Amniotic stem cell (primary cell): ENCODE results near the gene KMT2A.
"Not testable (repeated sequence)": the region's sequence is repeated elsewhere in the genome, so short reads cannot be mapped to it uniquely, and the experiment has no call there.

Source experiments
- DNase-seq: peaks from one replicate; lab custom pipeline; 2025; lab: John Stamatoyannopoulos, UW

Gene KMT2A

DNA sequence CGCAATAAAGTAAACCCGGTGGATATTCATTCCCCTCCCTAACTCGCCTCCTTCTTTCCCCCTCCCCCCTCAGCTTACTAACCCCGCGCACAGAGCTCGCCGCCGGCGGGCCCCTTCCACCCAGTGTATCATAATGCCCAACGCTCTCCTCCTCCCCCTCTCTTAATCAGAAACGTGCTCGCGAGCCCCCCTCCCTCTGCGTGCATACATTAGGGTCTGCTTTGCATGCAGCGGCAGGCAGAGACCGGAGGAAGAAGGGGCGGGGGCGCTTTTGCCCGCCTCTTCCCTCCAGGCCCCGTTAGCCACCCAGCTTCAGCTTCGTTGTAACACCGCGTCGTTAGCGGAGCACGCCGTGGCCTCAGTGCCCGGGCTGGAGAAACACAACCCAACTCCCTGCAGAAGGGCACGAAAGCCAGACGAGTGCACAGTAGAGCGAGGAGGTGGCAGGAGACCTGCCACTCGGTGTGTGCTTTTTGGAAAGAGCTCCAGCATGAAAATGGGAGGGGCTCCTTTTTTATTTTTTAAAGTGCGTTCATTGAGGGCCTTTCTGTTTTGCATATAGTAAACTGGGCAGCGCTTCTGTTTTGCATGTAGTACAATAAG, 901 bp upstream of the KMT2A start:
- no peak for DNase-seq

DNA sequence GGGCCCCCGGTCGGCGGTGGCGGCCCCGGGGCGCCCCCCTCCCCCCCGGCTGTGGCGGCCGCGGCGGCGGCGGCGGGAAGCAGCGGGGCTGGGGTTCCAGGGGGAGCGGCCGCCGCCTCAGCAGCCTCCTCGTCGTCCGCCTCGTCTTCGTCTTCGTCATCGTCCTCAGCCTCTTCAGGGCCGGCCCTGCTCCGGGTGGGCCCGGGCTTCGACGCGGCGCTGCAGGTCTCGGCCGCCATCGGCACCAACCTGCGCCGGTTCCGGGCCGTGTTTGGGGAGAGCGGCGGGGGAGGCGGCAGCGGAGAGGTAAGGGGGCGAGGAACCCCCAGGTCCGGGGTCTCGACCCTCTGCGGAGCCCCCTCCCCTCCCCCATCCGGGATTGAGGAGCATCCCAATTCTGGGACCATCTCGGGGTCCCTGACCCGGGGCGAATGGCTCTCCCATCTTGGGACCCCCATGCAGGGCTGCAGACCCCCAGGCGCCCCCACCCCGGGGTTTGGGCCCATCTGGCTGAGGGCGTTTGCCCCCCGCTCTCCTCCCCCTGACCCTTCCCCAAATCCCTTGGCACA, 431 bp downstream of the KMT2A start:
- DNase-seq, result no peak

DNA sequence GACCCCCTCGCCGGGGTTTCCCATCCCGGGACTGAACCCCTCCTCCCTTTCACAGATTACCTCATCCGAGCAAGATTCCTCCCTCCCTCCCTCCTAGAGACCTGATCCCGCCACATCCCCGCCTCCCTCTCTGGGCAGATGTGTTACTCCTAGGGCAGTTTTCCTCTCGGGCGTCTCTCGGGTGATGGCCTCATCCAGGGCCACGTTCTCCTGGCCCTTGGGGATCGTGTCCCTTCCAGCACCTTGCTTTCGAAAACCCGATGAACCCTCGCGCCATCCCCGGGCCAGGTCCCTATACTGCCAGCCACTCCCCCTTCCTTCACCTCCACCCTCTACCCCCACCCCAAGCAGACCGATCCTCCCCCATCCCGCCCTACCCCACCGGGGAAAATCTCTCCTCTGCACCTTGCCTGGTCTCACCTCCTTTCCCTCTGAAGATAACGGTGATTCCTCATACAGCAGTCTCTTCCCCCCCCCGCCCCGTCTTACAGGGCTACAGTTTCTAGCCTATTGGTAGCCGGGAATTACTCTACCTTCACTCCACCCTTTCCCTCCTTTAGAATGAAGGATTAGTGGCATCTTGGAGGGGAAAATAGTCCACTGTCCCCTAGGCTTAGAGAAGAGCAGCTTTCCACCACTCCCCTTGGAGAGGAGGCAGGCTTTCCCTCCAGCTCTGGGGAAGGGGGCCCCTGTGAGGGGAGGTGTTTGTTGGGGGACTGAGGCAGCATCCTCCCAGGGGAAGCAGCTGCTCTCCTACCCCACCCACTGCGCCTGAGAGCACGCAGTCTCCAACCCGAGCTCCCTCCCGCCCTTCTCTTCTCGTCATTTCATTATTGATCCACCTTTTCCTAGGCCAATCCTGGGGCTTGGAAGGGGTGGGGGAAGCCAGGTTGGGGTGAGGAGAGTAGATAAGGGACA, 1.2 kb downstream of the KMT2A start:
- DNase-seq, result no peak

DNA sequence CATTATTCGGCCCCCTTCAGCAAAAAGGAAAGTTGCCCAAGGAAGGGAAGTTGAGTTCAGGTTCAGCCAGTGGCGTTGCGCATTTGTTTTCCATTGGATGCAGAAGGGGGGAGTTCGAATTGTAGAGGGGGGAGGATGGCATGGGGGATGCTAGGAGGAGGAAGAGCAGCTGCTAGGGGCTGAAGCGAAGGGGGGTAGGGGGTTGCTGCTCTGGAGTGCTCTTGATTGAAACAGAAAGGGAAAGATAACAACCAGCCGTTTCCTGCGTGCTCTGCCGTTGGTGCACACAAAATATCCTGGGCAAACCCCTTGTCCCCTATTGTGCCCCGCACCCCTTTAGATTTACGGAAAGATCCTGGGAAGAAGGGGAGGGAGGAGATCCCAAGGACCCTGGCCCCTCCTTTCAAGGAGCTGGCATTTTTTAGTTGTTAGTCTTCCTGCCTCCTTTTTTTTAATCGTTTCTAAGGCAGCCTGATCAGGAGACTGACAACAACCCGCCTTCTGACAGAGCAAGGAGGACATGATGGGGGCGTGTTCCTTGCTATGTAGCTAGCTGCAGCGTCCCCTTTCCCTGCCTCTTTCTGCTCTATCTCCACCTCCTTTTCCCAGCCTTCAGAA, 2.1 kb downstream of the KMT2A start:
- peak; percentile 82 for DNase-seq

GRCh38 chr11:118439646-118440045, 3.4 kb downstream of the KMT2A start:
- DNase-seq, result no peak

GRCh38 chr11:118441770-118442275, 5.5 kb downstream of the KMT2A start:
- no peak for DNase-seq

DNA sequence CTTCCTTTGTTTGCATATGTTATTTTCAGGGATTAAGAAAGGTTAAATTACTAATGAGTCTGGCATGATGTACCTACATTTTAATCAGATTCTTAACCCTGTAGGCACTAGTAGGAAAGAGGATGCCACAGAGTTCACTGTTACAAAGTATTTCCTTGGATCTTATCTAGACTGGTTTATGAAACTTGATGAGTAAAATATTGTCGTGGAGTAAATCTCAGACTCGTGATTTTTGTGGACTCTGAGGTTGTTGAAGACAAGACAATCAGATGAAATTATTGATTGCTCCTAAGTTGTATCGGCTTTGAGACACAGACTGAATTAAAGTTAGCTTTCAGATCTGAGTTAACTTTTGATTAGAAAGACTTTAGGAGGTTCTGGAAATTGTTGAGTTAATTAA, 6.0 kb downstream of the KMT2A start:
- no peak for DNase-seq

DNA sequence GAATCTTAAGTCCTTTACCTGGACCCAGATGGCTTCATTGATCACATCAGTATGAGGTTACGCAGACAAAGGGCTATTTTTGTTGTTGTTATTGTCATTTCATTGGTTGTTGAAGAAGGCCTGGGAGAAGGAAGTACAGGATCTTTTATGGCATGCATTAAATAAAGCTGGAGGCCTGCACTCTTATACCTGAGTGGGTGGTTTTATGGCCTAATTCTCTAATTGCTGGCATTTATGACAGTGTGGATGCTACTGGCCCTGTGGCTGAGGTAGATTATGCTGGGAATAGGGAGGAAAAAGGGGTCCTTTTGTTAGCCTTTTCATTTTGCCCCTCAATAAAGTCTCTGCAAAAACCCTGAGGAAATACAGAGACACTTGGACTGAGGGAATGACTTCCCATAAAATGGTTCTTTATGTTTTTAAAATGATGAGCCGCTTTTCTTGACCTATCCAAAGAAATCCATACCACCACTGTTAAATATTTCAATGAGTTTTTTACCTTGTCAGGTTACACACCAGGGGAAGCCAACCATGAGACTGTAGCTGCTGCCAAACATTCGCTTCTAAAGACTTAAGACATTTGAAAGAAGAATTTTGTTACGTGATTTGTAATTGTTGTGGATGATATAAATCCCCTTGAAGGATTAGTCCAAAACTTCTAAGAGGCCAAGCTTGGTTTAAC, 6.8 kb downstream of the KMT2A start:
- no peak for DNase-seq

DNA sequence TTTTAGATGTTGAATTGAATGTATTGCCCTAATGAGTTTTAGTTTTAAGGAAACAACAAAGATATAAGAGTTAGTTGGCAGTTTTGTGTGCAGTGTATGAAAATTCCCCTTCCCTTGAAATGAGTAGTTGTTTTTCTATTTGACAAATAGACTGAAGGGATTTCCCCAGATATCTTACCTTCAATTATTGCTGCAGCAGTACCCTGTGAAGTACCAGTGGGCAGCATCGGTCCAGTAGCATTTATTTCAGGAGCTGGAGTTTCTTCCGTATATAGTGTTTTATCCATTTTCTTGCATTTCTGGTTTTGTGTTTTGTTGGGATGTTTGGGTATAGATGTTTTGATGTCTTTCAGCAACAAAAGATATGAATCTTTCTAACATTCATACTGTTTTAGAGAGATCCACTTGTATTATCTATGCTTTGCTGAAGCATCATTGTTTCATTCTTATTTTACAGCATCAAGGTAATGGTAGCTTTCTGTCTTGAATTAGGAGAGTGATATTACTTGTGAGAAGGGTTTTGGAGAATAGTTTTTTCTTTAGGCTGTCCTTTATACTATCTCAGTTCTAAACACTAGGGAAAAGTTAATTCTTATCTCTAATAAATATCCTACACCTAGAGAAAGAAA, 7.4 kb downstream of the KMT2A start:
- no peak for DNase-seq

GRCh38 chr11:118447423-118447822, 11.1 kb downstream of the KMT2A start:
- no peak for DNase-seq

DNA sequence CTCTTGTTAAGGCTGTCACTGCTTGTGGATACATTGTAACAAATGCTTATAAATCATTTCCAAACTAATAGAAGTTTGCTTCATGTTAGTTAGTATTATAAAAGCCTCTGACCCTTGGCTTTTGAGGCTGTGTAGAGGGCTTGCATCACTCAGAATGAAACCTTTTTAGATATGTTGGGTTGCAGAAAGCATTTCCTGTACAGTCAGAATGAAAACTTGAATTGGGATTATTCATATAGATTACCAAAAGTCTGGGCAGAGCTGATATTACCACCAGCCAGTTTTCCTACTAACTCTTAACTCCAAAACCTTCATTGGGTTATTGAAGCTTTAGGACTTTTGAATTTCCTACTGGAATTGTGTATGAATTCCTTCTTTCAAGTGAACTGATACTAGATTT, 12.0 kb downstream of the KMT2A start:
- no peak for DNase-seq

DNA sequence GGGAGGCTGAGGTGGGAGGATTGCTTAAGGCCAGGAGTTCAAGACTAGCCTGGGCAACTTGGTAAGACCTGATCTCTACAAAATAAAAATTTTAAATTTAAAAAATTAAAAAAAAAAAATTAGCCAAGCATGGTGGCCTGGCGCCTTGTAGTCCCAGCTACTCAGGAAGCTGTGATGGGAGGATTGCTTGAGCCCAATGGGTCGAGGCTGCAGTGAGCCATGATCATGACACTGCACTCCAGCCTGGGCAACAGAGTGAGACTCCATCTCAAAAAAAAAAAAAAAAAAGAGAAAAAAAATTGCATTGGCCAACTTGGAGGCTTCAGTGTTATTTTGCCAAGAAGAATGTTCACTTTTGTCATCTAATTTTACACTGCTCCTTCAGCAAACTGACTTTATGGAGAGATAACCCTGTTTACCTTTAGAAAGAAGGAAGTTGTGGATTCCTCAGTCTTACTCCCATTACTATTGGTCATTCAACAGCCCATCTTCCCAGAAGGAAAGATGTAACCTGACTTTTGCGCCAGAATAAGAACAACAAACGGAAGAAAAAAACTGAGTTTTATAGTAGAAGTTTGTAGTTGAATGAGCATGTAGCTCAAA, 13.1 kb downstream of the KMT2A start:
- DNase-seq, result no peak

DNA sequence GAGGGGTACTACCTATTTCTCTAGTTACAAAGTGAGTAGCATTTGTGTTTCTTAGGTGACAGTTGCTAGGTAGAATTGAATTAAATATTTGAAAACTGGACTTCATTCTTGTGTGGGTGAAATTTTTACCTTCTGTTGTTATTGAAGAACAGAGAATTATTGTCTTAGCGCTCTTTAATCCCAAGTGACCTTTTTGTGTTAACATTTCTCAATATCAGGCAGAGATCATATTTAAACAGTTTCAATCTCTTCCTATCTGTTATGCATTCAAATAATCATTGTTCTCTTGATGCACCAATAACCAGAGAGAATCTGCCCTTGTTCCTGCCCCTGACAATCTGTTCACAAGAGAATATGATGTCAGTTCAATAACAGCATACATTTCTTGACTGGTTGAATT, 14.2 kb downstream of the KMT2A start:
- no peak for DNase-seq

DNA sequence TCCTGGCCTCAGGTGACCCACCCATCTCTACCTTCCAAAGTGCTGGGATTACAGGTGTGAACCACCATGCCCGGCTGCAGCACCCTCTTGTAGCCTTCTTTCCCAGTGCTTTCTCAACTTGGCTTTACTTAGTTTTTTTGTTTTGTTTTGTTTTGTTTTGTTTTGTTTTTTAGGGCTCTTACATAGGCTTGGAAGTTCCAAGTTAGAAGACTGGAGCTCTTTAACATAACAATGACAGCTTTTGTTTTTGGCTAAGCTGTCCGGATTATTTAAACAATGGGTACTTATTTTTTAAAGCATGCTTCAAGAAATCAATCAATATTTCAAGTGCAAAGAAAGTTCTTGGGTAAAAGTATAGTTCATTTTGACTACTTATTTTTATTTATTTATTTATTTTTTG, 25.9 kb downstream of the KMT2A start:
- no peak for DNase-seq

GRCh38 chr11:118468968-118469367, 32.7 kb downstream of the KMT2A start:
- DNase-seq, result not testable (repeated sequence)

DNA sequence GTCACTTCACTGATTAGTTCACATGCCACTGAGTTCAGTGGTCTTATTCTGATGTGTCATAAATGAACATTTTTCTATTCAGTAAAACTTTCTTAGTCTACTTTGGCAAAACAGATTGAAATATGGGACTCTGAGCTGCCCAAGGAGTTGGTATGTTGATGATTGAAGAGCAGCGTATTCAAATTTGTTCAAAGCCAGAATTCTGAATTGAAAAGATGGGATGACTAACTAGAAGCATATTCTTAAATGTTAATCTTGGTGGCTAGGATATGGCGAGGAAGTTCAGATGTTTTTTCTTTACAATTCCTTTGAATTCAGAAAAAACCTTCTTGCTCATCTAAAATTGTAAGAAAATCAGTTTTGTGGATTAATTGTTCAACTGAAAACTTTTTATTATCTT, 34.7 kb downstream of the KMT2A start:
- no peak for DNase-seq

- DNase-seq, result no peak
Observed at GRCh38 chr11:118473537-118473936, 37.2 kb downstream of the KMT2A start.

DNA sequence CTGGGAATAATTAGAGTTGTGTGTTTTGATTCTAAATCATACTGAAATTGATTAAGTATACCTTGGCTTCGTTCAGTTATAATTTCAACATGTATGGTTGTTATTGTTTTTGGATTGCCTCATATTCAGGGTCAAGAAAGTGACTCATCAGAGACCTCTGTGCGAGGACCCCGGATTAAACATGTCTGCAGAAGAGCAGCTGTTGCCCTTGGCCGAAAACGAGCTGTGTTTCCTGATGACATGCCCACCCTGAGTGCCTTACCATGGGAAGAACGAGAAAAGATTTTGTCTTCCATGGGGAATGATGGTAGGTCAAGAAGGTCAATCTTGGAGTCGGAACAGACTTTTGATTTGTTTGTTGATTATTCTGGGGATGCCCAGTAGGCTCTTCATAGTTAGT, 40.4 kb downstream of the KMT2A start:
- no peak for DNase-seq

- not testable (repeated sequence) for DNase-seq
Observed at GRCh38 chr11:118481238-118481637, 44.9 kb downstream of the KMT2A start.

- DNase-seq, result no peak
Observed at GRCh38 chr11:118484405-118484804, 48.1 kb downstream of the KMT2A start.

DNA sequence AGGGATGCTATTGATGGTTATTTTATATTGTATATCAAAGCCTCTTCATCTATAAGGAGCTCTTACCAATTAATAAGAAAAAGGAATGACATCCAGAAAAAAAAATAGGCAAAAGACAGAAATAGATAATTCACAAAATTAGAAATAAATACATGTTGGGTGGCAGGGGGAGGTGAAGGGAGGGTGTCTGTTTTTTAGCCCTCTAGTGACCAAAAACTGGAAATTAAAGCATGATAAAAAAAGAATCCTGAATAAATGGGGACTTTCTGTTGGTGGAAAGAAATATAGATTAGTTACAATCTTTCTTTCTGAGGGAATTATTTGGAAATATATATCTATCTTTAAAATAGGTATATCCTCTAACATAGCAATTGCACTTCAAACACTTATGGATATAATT, 49.0 kb downstream of the KMT2A start:
- no peak for DNase-seq
